NCI-H2227 (cell line): Measurements from ENCODE around the gene KLHL40.

ENCODE experiments used
- DNase-seq: peaks from one replicate; lab custom pipeline; 2025; ENCODE audit not compliant: unreplicated experiment; lab: John Stamatoyannopoulos, UW

Gene KLHL40

GRCh38 chr3:42735615-42736014 lies 50.3 kb downstream of the KLHL40 start:
- DNase-seq = no peak

- DNase-seq = no peak
Observed at GRCh38 chr3:42736081-42736480, 50.7 kb downstream of the KLHL40 start.

DNA sequence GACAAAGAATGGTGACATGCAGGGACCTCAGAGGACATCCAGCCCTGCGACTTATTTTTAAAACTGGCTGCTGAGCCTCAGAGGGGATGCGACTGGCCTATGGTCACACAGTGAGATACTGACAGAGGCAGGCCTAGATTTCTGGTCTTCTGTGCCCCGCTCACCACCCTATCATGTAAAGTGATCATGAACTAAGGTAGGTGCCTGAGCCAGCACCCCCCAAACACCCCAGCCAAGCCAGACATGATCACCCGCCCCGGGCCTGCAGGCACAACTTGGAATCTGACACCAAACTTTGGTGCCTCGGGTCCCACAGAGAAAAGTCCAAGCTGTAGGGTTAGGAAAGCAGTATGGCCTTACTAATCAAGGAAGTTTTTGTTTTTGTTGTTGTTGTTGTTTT lies 51.2 kb downstream of the KLHL40 start:
- DNase-seq = no peak

DNA sequence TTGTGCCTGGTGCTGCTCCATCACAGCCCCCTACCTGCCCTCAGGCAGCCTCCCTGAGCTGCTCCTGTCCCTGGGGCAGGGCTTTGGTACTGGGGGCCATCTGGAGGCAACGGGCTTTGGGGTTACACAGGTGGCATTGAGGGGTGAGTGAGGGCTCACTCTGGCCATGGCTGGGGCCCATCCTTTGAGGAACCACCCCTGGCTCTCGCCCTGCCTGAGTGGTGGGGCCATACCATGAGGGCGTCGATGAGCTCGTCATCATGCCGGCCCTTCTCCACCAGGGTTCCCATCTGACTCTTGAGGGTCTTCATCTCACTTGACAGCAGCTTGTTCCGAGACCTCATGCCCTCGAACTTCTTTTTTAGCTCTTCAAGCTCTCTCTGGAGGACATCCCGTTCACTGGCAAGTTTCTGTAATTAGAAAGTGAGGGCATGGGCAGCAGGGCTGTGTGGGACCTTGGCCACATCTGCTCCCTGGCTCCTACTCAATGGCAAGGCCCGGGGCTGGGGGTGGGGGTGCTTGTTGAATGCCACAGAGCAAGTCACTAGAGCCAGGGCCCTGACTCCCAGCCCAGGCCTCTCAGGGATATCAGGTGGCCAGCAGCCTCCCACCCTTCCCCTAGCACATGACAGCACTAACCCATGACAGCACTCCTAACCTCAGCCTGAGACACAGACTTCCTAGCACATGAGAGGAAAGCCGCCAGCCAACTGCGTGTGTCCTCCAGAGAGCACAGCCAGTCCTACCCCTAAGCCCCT lies 54.2 kb downstream of the KLHL40 start:
- no peak for DNase-seq

- DNase-seq = no peak
Observed at GRCh38 chr3:42741796-42742195, 56.5 kb downstream of the KLHL40 start.
